Activated CD4-positive, alpha-beta T cell treated with anti-CD3 and anti-CD28 coated beads for 36 hours (primary cell): ENCODE data around the gene VAT1L. TPM values are rescaled to one million over a fixed set of nuclear protein-coding genes. Genes with fewer than 3 reads are reported as not detected.

Experiments used
- ATAC-seq: fragments of 200-7000 bp; cut with Tn5 transposase; one replicate; pipeline ENCODE4 v1.10.0; 2021; ENCODE audit warnings: mild to moderate bottlenecking, moderate library complexity
- CTCF ChIA-PET: fragments of 350-600 bp; sonication (Branson Sonifier 250); formaldehyde crosslinking; loops from one replicate; lab custom pipeline; 2021; ENCODE audit warnings: antibody characterized with exemption; lab: Charles Lee
- POLR2A ChIA-PET: fragments of 350-600 bp; sonication (Branson Sonifier 250); formaldehyde crosslinking; loops from one replicate; lab custom pipeline; 2021; ENCODE audit warnings: antibody characterized with exemption, inconsistent platforms; lab: Charles Lee
- DNase-seq: peaks from one replicate; pipeline ENCODE4 v3.0.0-alpha.2; 2020
- H3K27ac Mint-ChIP-seq: one replicate; pipeline ENCODE4 v1.8.0; 2021; ENCODE audit warnings: mixed read lengths
- H3K27me3 Mint-ChIP-seq: one replicate; pipeline ENCODE4 v1.8.0; 2021; ENCODE audit warnings: mixed read lengths
- H3K36me3 Mint-ChIP-seq: one replicate; pipeline ENCODE4 v1.8.0; 2021; ENCODE audit warnings: low read depth, mixed read lengths
- H3K4me1 Mint-ChIP-seq: one replicate; pipeline ENCODE4 v1.8.0; 2021; ENCODE audit warnings: mixed read lengths
- H3K4me3 Mint-ChIP-seq: one replicate; pipeline ENCODE4 v1.8.0; 2021; ENCODE audit warnings: mild to moderate bottlenecking, moderate library complexity, mixed read lengths
- H3K9me3 Mint-ChIP-seq: one replicate; pipeline ENCODE4 v1.8.0; 2021; ENCODE audit warnings: low read depth, mixed read lengths
- intact Hi-C, 2 experiments: fragments of 100-400 bp; cut with DNase I in 1 of 2; cut with micrococcal nuclease in 1 of 2; formaldehyde crosslinking; loops; one replicate each; pipeline versions ENCODE4 v1.14.2 to v1.15.1; 2022 to 2024; cut with DNase I, micrococcal nuclease
- total RNA-seq, 2 experiments: library from RNA; stranded (reverse); gene quantifications; one replicate each; pipeline ENCODE4 v1.2.3, GENCODE V29; 2021

The VAT1L gene
- total RNA-seq, result under 1 TPM in 1 of 2 experiments, not detected in 1; 0.05 TPM

GRCh38 chr16:77788181-77789084, at the start of gene VAT1L:
Gene VAT1L, plus strand, starts transcription at chr16:77788564. Its CDS starts 119 bp downstream, at chr16:77788683.
- H3K4me3 Mint-ChIP-seq, result peak within 1 kb of the TSS; percentile 63
- H3K9me3 Mint-ChIP-seq, result no peaks in the 10 kb centered on the region
- H3K36me3 Mint-ChIP-seq, result no peaks in the 10 kb centered on the region
- ChIA-PET POLR2A (interaction anchor here (0.5 kb wide), 1 partner anchor 260 kb away, joined by 3 read pairs; no protein-coding TSS in a partner anchor), CTCF (no interaction called here)
- intact Hi-C loops, result no loop called here
- peaks cover 65% of the 10 kb centered on the region for H3K27me3 Mint-ChIP-seq
- peaks cover 6% of the 10 kb centered on the region for H3K4me1 Mint-ChIP-seq
- peak; percentile 41 for DNase-seq
- peak; percentile 63 for ATAC-seq
- no peak within 1 kb of the TSS for H3K27ac Mint-ChIP-seq

GRCh38 chr16:77738706-77739558, 49.4 kb upstream of the VAT1L start:
- CTCF ChIA-PET, result no interaction called here
- POLR2A ChIA-PET, result no interaction called here
- ATAC-seq (no peak), DNase-seq (no peak)
- Mint-ChIP-seq H3K4me1 (peaks cover 3% of the 10 kb centered on the region), H3K36me3 (peaks cover 9% of the 10 kb centered on the region), H3K9me3 (no peaks in the 10 kb centered on the region), H3K27ac (no peak overlapping the region), H3K4me3 (no peak overlapping the region), H3K27me3 (no peaks in the 10 kb centered on the region)
- intact Hi-C loops, result no loop called here

GRCh38 chr16:77739559-77739892, 48.8 kb upstream of the VAT1L start:
- Mint-ChIP-seq H3K4me1 (peaks cover 3% of the 10 kb centered on the region), H3K36me3 (peaks cover 9% of the 10 kb centered on the region), H3K27ac (no peak overlapping the region), H3K27me3 (no peaks in the 10 kb centered on the region), H3K4me3 (no peak overlapping the region), H3K9me3 (no peaks in the 10 kb centered on the region)
- no peak for DNase-seq
- ATAC-seq, result no peak
- ChIA-PET POLR2A (no interaction called here), CTCF (no interaction called here)
- intact Hi-C loops, result no loop called here

- ATAC-seq (no peak), DNase-seq (no peak)
- intact Hi-C loops, result no loop called here
- CTCF ChIA-PET, result no interaction called here
- no peaks in the 10 kb centered on the region for H3K9me3 Mint-ChIP-seq
- peaks cover 13% of the 10 kb centered on the region for H3K27me3 Mint-ChIP-seq
- H3K4me3 Mint-ChIP-seq, result no peak overlapping the region
- POLR2A ChIA-PET, result no interaction called here
- no peak overlapping the region for H3K27ac Mint-ChIP-seq
- no peaks in the 10 kb centered on the region for H3K36me3 Mint-ChIP-seq
- no peaks in the 10 kb centered on the region for H3K4me1 Mint-ChIP-seq
These were observed 44.2 kb upstream of the VAT1L start for GRCh38 chr16:77744141-77744540.

GRCh38 chr16:77745972-77746371, 42.4 kb upstream of the VAT1L start:
- DNase-seq (no peak), ATAC-seq (no peak)
- no peaks in the 10 kb centered on the region for H3K36me3 Mint-ChIP-seq
- ChIA-PET POLR2A (interaction anchor here (0.5 kb wide), 1 partner anchor 90 kb away, joined by 3 read pairs; no protein-coding TSS in a partner anchor), CTCF (no interaction called here)
- no peaks in the 10 kb centered on the region for H3K4me1 Mint-ChIP-seq
- intact Hi-C loops, result no loop called here
- no peak overlapping the region for H3K27ac Mint-ChIP-seq
- no peaks in the 10 kb centered on the region for H3K9me3 Mint-ChIP-seq
- H3K27me3 Mint-ChIP-seq, result peaks cover 19% of the 10 kb centered on the region
- no peak overlapping the region for H3K4me3 Mint-ChIP-seq

- POLR2A ChIA-PET, result no interaction called here
These were observed 39.9 kb upstream of the VAT1L start for GRCh38 chr16:77748421-77749005.

GRCh38 chr16:77749415-77749814, 38.9 kb upstream of the VAT1L start:
- Mint-ChIP-seq H3K9me3 (no peaks in the 10 kb centered on the region), H3K4me3 (no peak overlapping the region), H3K4me1 (no peaks in the 10 kb centered on the region), H3K36me3 (no peaks in the 10 kb centered on the region), H3K27me3 (peaks cover 30% of the 10 kb centered on the region), H3K27ac (no peak overlapping the region)
- no peak for DNase-seq
- no peak for ATAC-seq
- intact Hi-C loops, result no loop called here
- ChIA-PET CTCF (no interaction called here), POLR2A (no interaction called here)

More at GRCh38 chr16:77748421-77749005, 39.9 kb upstream of the VAT1L start:
- no peaks in the 10 kb centered on the region for H3K9me3 Mint-ChIP-seq
- CTCF ChIA-PET, result no interaction called here
- no peak overlapping the region for H3K27ac Mint-ChIP-seq
- H3K27me3 Mint-ChIP-seq, result peaks cover 28% of the 10 kb centered on the region
- intact Hi-C loops, result no loop called here
- H3K4me3 Mint-ChIP-seq, result no peak overlapping the region
- DNase-seq (no peak), ATAC-seq (no peak)
- H3K4me1 Mint-ChIP-seq, result no peaks in the 10 kb centered on the region
- H3K36me3 Mint-ChIP-seq, result no peaks in the 10 kb centered on the region

- intact Hi-C loops, result no loop called here
- no peaks in the 10 kb centered on the region for H3K9me3 Mint-ChIP-seq
- no peak overlapping the region for H3K27ac Mint-ChIP-seq
- H3K27me3 Mint-ChIP-seq, result peaks cover 14% of the 10 kb centered on the region
- POLR2A ChIA-PET, result interaction anchor here (0.6 kb wide), 1 partner anchor 320 kb away, joined by 5 read pairs; no protein-coding TSS in a partner anchor
- DNase-seq (no peak), ATAC-seq (no peak)
- no peaks in the 10 kb centered on the region for H3K4me1 Mint-ChIP-seq
- CTCF ChIA-PET, result no interaction called here
- H3K36me3 Mint-ChIP-seq, result no peaks in the 10 kb centered on the region
- H3K4me3 Mint-ChIP-seq, result no peak overlapping the region
These were observed 30.3 kb upstream of the VAT1L start for GRCh38 chr16:77758046-77758445.

GRCh38 chr16:77758508-77758907, 29.9 kb upstream of the VAT1L start:
- no peak overlapping the region for H3K4me3 Mint-ChIP-seq
- H3K4me1 Mint-ChIP-seq, result no peaks in the 10 kb centered on the region
- CTCF ChIA-PET, result no interaction called here
- H3K27me3 Mint-ChIP-seq, result peaks cover 15% of the 10 kb centered on the region
- intact Hi-C loops, result no loop called here
- H3K36me3 Mint-ChIP-seq, result no peaks in the 10 kb centered on the region
- DNase-seq, result no peak
- POLR2A ChIA-PET, result interaction anchor here (0.6 kb wide), 1 partner anchor 320 kb away, joined by 5 read pairs; no protein-coding TSS in a partner anchor
- ATAC-seq, result no peak
- H3K9me3 Mint-ChIP-seq, result no peaks in the 10 kb centered on the region
- H3K27ac Mint-ChIP-seq, result no peak overlapping the region

- Mint-ChIP-seq H3K27me3 (peaks cover 13% of the 10 kb centered on the region), H3K27ac (no peak overlapping the region), H3K9me3 (no peaks in the 10 kb centered on the region), H3K4me3 (no peak overlapping the region), H3K36me3 (no peaks in the 10 kb centered on the region), H3K4me1 (no peaks in the 10 kb centered on the region)
- ChIA-PET POLR2A (no interaction called here), CTCF (no interaction called here)
- DNase-seq (no peak), ATAC-seq (no peak)
- intact Hi-C loops, result no loop called here
These were observed 29.2 kb upstream of the VAT1L start for GRCh38 chr16:77759201-77759600.

GRCh38 chr16:77759821-77760220, 28.5 kb upstream of the VAT1L start:
- CTCF ChIA-PET, result interaction anchor here (1.5 kb wide), 1 partner anchor 244 kb away, joined by 3 read pairs; no protein-coding TSS in a partner anchor
- POLR2A ChIA-PET, result no interaction called here
- DNase-seq (no peak), ATAC-seq (no peak)
- H3K27ac Mint-ChIP-seq, result no peak overlapping the region
- H3K27me3 Mint-ChIP-seq, result peaks cover 13% of the 10 kb centered on the region
- H3K36me3 Mint-ChIP-seq, result no peaks in the 10 kb centered on the region
- intact Hi-C loops, result no loop called here
- no peak overlapping the region for H3K4me3 Mint-ChIP-seq
- H3K9me3 Mint-ChIP-seq, result no peaks in the 10 kb centered on the region
- H3K4me1 Mint-ChIP-seq, result no peaks in the 10 kb centered on the region
